GM12874 (cell line): ENCODE measurements around the gene CA5A.

ENCODE experiments used
- TF ChIP-seq, protein P1 (sequence below): IDR thresholded peaks from 2 replicates; pipeline ENCODE4 v1.5.1; 2011; ENCODE audit warnings: low read depth, mild to moderate bottlenecking, control low read depth, low read length, moderate library complexity; ENCODE audit not compliant: insufficient read depth

The CA5A gene

DNA sequence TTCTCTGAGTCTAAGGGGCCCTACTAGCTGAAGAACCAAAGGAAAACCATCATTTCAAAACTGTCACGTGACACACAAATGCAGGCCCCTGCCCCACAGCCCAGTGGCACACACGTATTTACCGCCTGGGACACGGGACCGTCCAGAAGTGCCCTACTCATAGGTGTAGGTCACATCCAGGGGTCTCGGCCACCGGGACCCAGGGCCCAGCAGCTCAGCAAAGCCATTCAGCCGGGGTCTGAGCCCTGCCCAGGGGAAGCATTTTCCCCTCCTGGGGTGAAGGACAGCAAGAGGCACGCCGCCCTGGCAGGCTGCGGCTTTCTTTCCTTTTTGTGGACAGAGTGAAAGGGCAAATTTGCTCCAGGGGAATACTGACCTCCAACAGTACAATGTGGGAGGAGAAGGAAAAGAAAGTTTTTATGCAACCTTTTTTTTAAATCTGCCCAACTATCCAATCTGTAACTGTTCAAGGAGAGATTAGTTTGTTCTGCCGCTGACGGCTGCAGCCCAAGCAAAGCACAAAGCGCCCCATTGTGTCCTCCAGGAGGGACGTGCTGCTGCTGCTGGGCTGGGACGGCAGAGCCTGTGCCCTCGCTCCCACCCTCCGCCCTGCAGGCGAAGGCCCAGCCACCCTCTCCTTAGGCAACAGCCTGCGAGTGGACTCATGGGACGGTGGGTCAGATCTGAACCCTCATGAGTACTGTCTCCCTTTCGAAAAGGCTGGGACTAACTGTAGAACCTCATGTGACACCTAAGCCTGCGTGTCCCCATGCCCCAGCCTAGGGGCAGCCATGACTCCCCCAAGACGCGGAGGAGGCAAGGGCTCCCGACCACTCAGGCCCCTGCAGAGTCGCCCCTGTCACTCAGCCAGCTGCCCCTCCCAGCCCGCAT lies 88.3 kb downstream of the CA5A start:
- TF ChIP-seq, protein P1, sequence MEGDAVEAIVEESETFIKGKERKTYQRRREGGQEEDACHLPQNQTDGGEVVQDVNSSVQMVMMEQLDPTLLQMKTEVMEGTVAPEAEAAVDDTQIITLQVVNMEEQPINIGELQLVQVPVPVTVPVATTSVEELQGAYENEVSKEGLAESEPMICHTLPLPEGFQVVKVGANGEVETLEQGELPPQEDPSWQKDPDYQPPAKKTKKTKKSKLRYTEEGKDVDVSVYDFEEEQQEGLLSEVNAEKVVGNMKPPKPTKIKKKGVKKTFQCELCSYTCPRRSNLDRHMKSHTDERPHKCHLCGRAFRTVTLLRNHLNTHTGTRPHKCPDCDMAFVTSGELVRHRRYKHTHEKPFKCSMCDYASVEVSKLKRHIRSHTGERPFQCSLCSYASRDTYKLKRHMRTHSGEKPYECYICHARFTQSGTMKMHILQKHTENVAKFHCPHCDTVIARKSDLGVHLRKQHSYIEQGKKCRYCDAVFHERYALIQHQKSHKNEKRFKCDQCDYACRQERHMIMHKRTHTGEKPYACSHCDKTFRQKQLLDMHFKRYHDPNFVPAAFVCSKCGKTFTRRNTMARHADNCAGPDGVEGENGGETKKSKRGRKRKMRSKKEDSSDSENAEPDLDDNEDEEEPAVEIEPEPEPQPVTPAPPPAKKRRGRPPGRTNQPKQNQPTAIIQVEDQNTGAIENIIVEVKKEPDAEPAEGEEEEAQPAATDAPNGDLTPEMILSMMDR, result no peak

DNA sequence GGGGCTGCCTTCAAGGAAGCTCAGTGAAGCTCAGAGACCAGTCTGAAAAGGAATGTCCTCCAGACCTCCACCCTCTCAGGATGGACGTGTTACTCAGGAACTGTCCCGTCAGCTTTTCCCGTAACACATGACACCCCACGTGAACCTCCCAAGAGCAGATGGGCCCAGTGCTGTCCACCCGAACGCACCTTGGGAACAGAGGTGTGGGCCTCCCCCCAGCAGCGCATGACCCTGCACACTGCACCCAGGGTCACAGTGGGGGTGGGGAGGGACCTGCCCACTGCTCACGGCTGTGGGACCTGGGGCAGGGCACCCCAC lies 88.9 kb downstream of the CA5A start:
- TF ChIP-seq, protein P1, result no peak

DNA sequence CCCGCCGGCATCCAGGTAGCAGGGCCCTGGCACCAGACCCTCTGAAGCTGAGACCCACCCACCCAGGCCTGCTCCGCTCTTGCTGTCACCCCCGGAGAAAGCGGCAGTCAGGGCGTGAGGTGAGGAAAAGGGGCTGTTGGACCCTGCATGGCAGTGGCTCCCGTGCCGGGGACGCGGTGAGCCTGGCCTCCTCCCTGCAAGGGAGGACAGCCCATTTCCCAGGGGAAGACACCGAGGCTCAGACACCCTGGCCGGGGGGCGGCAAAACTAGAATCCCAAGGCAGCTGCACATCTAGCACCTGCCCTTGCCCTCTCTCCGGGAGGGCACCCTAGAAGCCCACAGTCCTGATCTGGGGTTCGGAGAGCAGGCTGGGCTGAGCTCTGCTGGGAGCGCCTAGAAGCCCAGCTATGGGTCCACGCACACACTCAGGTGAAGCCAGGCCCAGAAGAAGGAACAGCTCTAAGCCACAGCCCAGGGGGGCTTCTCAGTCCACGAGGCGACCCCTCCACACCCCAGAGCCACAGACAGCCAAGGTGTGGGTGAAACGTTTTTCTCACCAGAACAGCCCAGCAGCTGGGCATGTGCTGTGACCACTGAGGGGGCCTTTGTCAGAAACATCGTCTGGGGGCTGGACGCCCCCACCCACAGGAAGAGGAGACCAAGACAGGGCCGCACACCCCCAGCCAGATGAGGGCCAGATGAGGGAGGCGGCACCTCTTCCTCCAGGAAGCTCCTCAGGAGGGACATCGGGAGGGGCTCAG lies 89.4 kb downstream of the CA5A start:
- TF ChIP-seq, protein P1, result no peak

DNA sequence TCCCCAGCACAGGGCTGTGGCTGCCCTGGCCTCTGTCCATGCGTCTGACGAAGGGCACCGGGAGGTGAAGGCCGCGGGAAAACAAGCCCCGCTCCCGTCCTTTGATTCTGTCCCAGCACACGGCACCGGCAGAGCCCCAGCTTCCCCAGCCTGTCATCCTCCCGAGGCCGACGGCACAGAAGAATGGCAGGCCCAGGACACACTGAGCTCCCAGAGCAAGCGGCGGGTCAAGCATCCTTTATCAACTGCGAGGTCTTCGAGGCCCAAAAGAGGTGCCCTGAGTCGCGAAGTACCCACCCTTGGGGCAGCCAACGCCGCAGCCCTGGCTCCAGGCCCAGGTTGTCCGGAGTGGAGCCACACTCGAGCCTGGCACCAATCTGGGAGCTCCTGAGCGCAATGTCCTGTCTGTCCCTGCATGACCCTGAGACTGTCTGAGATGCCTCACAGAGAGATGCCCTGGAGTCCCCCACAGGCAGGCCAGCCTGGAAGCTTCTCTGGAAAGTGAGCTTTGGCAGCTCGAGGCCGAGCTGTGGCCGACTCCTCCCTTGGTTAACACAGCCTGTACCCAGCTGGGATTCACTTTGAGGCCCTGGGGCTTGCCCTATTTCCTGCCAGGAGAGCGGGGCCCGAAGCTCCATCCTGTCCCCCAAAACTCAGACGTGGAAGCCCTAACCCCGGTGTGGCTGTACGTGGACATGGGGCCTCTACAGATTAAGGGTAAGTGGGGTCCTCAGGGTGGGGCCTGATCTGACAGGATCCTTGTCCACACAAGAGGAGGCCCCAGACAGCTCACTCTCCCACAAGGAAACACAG lies 90.3 kb downstream of the CA5A start:
- TF ChIP-seq, protein P1, result no peak

DNA sequence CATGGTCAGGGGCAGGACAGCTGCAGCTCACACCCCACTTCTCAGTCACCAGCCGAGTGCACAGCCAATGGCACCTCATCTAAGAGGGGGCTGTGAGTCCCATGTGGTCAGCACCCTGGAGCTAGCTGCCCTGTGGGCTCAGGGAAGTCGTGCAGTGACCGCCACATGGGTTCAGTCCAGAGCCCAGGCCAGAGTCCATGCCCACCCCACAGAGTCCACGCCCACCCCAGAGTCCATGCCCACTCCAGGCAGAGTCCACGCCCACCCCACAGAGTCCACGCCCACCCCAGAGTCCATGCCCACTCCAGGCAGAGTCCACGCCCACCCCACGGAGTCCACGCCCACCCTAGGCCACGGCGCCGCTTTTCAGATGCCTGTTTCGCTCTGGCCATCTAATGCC lies 91.1 kb downstream of the CA5A start:
- TF ChIP-seq, protein P1, result no peak

DNA sequence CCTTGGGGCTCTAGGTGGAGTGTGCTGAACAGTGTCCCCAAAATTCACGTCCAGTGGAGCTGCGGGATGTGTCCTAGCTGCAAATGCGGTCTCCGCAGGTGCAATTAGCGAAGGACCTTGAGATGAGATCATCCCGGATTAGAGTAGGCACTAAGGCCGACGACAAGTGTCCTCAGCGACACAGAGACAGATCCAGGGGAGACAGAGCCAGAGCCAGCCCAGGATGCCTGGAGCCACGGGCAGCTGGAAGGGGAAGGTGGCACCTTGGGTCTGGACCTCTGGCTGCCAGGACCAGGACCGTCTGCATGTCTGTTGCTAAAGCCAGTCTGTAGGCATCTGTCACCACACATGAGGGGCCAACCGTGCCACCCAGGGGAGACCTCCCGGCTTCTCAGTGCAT lies 91.5 kb downstream of the CA5A start:
- TF ChIP-seq, protein P1, result no peak

DNA sequence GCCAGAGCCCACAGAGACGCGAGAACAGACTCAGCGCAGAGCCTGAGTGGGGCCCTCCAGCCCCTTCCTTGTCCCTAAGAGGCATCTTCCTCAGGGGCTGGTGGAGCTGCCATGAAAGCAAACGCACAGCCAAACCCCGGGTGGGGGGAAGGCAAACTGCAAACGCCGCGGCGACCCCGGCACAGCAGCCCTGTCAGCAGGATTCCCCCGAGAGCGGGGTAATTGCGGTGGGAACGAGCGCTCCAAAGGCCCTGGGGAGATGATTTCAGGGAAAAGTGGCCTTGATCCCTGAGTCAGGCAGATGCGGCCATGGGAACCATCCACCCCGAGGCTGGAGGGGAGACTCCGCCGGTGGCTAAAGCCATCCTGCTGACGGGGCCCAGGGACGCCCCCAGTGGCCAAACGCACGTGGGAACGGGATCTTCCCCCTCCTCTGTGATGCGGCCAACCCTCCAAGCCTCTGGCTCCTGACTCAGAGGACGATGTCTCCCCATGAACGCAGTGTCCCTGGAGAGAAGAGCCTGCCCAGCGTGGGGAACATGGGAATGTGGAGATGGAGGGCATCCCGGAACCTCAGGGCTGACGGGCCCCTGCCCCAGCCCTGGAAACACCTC lies 92.1 kb downstream of the CA5A start:
- TF ChIP-seq, protein P1, result no peak
